Mesendoderm (in vitro differentiated cells): ENCODE results near the gene COX19.
A peak's percentile ranks its signal among the peaks of the same experiment; 100 is the strongest.
"Not testable (repeated sequence)": the region's sequence is repeated elsewhere in the genome, so short reads cannot be mapped to it uniquely, and the experiment has no call there.

Experiments
- DNase-seq: peaks from one replicate; pipeline ENCODE4 v3.0.0; 2013
- H2AK5ac ChIP-seq: 2 replicates; pipeline ENCODE4 v1.6.1; 2013; ENCODE audit warnings: low read length, inconsistent platforms
- H2BK120ac ChIP-seq: 2 replicates; pipeline ENCODE4 v1.6.1; 2013; ENCODE audit warnings: low read depth, mild to moderate bottlenecking, low read length, moderate library complexity, mixed read lengths
- H2BK15ac ChIP-seq: replicated peaks from 2 replicates; pipeline ENCODE4 v1.6.1; 2013; ENCODE audit warnings: low read depth, mild to moderate bottlenecking, moderate library complexity
- H2BK5ac ChIP-seq: 2 replicates; pipeline ENCODE4 v1.6.1; 2013; ENCODE audit warnings: low read length, inconsistent platforms
- H3K18ac ChIP-seq: 2 replicates; pipeline ENCODE4 v1.6.1; 2013; ENCODE audit warnings: mild to moderate bottlenecking, low read length, mixed read lengths
- H3K23ac ChIP-seq: one replicate; pipeline ENCODE4 v1.6.1; 2013; ENCODE audit warnings: low read length
- H3K27ac ChIP-seq: 2 replicates; pipeline ENCODE4 v1.5.1; 2013; ENCODE audit warnings: low read depth, mild to moderate bottlenecking, inconsistent platforms, low read length, moderate library complexity
- H3K27me3 ChIP-seq: 2 replicates; pipeline ENCODE4 v1.6.1; 2013; ENCODE audit warnings: low read length, control low read depth, mild to moderate bottlenecking, inconsistent platforms; ENCODE audit not compliant: insufficient read depth, poor library complexity
- H3K36me3 ChIP-seq: 2 replicates; pipeline ENCODE4 v1.6.1; 2013; ENCODE audit warnings: low read length, inconsistent platforms; ENCODE audit not compliant: control insufficient read depth, insufficient read depth
- H3K4ac ChIP-seq: one replicate; pipeline ENCODE4 v1.6.1; 2013; ENCODE audit warnings: low read depth, mild to moderate bottlenecking, low read length, moderate library complexity
- H3K4me1 ChIP-seq: 2 replicates; pipeline ENCODE4 v1.6.1; 2013; ENCODE audit warnings: low read depth, low read length, inconsistent platforms; ENCODE audit not compliant: control insufficient read depth
- H3K4me2 ChIP-seq: 2 replicates; pipeline ENCODE4 v1.6.1; 2013; ENCODE audit warnings: low read length
- H3K4me3 ChIP-seq: 2 replicates; pipeline ENCODE4 v1.5.1; 2013; ENCODE audit warnings: mild to moderate bottlenecking, low read length
- H3K56ac ChIP-seq: one replicate; pipeline ENCODE4 v1.6.1; 2013; ENCODE audit warnings: low read length
- H3K79me1 ChIP-seq: 2 replicates; pipeline ENCODE4 v1.6.1; 2013; ENCODE audit warnings: low read length, inconsistent platforms
- H3K79me2 ChIP-seq: 2 replicates; pipeline ENCODE4 v1.6.1; 2013; ENCODE audit warnings: mild to moderate bottlenecking, low read length; ENCODE audit not compliant: control insufficient read depth, insufficient read depth
- H3K9ac ChIP-seq: 2 replicates; pipeline ENCODE4 v1.6.1; 2013; ENCODE audit warnings: low read length, inconsistent platforms
- H4K5ac ChIP-seq: one replicate; pipeline ENCODE4 v1.6.1; 2013; ENCODE audit warnings: low read length
- H4K8ac ChIP-seq: one replicate; pipeline ENCODE4 v1.6.1; 2013; ENCODE audit warnings: low read depth, mild to moderate bottlenecking, control low read depth, low read length, moderate library complexity
- WGBS: extraction: QIAGEN DNeasy Blood & Tissue Kit; methylation state at CpG from one replicate; pipeline ENCODE4 v1.1.7; 2013; ENCODE audit warnings: low lambda C conversion rate, missing lambda C conversion rate; ENCODE audit not compliant: insufficient coverage; ENCODE audit errors: extremely low coverage; 5-methylcytosine and 5-hydroxymethylcytosine counted together

COX19 gene

DNA sequence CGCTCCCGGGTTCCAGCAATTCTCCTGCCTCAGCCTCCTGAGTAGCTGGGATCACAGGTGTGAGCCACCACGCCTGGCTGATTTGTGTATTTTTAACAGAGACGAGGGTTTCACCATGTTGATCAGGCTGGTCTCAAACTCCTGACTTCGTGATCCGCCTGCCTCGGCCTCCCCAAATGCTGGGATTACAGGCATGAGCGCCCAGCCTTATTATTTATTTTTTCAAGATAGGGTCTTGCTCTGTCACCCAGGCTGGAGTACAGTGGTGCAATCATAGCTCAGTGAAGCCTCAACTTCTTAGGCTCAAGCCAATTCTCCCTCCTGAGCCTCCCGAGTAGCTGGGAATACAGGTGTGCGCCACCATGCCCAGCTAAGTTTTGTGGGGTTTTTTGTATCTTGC lies 15.6 kb downstream of the COX19 start:
- DNase-seq, H4K5ac ChIP-seq, H2BK5ac ChIP-seq, H3K9ac ChIP-seq, H3K27me3 ChIP-seq, H4K8ac ChIP-seq, H3K4ac ChIP-seq, H2BK120ac ChIP-seq, H3K4me1 ChIP-seq, H3K36me3 ChIP-seq, H3K79me1 ChIP-seq, H3K27ac ChIP-seq, H2AK5ac ChIP-seq, H3K4me3 ChIP-seq, H2BK15ac ChIP-seq, H3K79me2 ChIP-seq, H3K4me2 ChIP-seq, H3K18ac ChIP-seq, H3K56ac ChIP-seq, H3K23ac ChIP-seq: not testable (repeated sequence)
- no CpG with 5 or more reads among the region's 10 CpGs for WGBS

DNA sequence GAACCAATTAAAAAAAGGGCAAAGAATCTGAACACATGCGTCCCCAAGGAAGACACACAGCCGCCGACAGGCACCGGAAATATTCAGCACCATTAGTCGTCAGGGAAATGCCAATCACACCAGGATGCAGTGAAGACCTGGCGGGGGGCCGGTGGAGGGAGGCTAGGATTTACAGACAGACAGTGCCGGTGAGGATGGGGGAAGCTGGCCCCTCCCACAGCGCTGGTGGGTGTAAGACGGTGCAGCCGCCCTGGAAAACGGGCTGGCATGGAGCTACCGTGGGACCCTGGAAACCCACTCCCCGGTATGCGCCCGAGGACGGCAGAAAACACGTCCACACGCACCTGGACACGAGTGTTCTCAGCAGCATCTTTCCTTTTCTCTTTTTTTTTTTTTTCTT lies 16.1 kb downstream of the COX19 start:
- Histone ChIP-seq H3K79me2 (no peaks in the 10 kb centered on the region), H3K56ac (no peak overlapping the region)
- WGBS, result no CpG with 5 or more reads among the region's 20 CpGs

DNA sequence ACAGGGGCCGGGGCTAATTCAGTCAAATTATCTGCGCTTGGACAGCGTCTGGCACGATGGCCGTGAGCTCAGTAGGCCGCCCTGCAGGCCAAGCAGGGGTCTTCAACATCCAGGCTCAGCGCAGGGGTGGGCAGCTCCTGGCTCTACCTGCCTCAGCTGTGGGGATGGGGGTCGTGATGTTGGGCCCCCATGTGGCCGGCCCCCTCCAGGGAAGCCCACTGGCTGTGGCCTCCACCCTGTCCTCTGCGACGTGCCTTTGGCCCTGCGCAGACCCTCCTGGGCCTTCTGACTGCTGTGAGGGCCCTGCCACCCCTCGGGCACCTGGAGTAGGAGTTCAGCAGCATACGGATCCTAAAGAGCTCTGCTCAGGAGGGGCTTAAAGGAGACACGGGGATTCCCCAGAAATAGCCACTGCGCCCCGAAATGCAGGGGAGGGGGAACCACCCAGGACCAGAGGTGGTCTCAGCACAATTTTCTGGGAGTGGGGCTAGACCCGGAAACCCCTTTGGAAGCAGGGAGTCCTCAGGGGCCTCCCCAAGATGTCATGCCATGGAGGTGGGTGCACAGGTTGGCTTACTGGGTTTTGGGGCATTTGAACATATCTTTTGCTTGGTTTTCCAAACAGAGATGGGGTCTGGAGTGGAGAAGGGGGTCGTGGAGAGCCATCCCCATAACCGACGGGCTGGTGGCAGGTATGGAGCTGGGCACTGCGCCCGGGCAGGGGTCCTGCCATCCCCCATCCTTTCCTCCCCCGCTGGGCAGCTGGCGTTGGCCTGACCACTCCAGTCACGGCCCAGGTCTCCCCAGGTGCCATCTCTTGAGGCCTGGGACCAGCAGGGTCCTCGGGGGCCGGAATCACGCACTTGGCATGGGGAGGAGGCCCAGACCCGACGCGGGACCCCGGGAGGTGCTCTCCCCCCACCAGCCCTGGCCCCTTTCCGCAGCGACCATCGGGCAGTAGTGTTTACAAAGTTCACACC lies 16.8 kb downstream of the COX19 start:
- H4K5ac ChIP-seq, result no peak overlapping the region
- H3K79me1 ChIP-seq, result no peaks in the 10 kb centered on the region

More for the DNA sequence above, 16.1 kb downstream of the COX19 start:
- no peaks in the 10 kb centered on the region for H3K79me1 ChIP-seq
- H2BK120ac ChIP-seq, result no peak overlapping the region
- H3K27me3 ChIP-seq, result peaks cover 3% of the 10 kb centered on the region
- H3K4me3 ChIP-seq, result no peak overlapping the region
- no peak overlapping the region for H3K4ac ChIP-seq
- H3K36me3 ChIP-seq, result no peaks in the 10 kb centered on the region
- H4K8ac ChIP-seq, result no peak overlapping the region
- no peak overlapping the region for H3K27ac ChIP-seq
- no peak overlapping the region for H3K23ac ChIP-seq
- H3K4me2 ChIP-seq, result no peak overlapping the region
- H3K18ac ChIP-seq, result no peak overlapping the region
- no peak overlapping the region for H2AK5ac ChIP-seq
- no peaks in the 10 kb centered on the region for H3K4me1 ChIP-seq
- H4K5ac ChIP-seq, result no peak overlapping the region
- DNase-seq, result no peak
- no peak overlapping the region for H3K9ac ChIP-seq
- H2BK15ac ChIP-seq, result no peak overlapping the region
- no peak overlapping the region for H2BK5ac ChIP-seq

DNA sequence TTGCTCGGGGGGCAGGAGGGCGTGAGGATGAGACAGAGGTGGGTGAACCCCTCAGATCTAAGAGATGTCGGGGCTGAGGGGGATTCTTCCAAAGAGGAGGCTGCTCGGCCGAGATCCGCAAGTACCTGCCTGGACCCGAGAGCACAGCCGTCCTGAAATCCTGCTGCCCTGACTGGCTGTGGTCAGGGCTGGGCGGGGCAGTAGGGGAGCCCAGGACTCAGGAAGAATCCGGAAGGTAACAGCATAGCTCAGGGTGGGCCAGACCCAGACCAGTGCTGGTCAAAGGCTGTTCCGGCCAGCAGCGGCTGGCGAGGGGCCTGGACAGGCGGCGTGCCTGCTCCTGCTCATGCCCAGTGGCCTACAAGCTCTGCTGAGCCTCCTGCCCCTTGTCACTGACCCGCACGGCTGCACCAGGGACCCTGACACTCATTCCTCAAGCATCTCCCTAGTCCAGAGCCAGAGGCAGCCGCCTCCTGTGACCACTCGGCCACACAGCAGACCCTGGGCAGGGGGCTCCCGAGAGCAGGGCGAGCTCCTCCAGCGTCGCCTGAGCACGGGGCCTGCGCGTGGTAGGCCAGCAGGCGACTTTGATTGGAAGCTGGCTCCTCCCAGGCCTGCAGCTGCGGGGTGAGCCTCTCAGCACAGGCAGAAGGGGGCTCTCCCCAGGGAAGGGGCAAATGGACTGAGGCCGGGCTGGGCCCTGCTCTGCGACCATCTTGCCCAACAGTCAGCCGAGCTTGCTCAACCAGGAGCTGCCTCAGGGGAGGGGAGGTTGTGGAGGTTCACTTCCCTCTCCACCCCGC lies 17.7 kb downstream of the COX19 start:
- no peaks in the 10 kb centered on the region for H3K36me3 ChIP-seq
- no peak overlapping the region for H3K9ac ChIP-seq
- no CpG with 5 or more reads among the region's 32 CpGs for WGBS
- no peak overlapping the region for H4K8ac ChIP-seq
- H3K4me2 ChIP-seq, result no peak overlapping the region
- H3K4ac ChIP-seq, result no peak overlapping the region
- no peak overlapping the region for H2BK120ac ChIP-seq
- no peak overlapping the region for H3K23ac ChIP-seq
- H4K5ac ChIP-seq, result no peak overlapping the region
- no peak overlapping the region for H2BK5ac ChIP-seq
- no peak overlapping the region for H3K27ac ChIP-seq
- no peak overlapping the region for H3K4me3 ChIP-seq
- no peaks in the 10 kb centered on the region for H3K79me2 ChIP-seq
- H3K79me1 ChIP-seq, result no peaks in the 10 kb centered on the region
- H3K4me1 ChIP-seq, result no peaks in the 10 kb centered on the region
- H2BK15ac ChIP-seq, result no peak overlapping the region
- no peak overlapping the region for H3K18ac ChIP-seq
- no peak overlapping the region for H3K56ac ChIP-seq
- peak; percentile 45 for DNase-seq
- H2AK5ac ChIP-seq, result no peak overlapping the region
- H3K27me3 ChIP-seq, result peaks cover 3% of the 10 kb centered on the region

More for the DNA sequence above, 16.8 kb downstream of the COX19 start:
- no peaks in the 10 kb centered on the region for H3K36me3 ChIP-seq
- H3K18ac ChIP-seq, result no peak overlapping the region
- no peak overlapping the region for H3K4me3 ChIP-seq
- no peak overlapping the region for H3K9ac ChIP-seq
- H3K27me3 ChIP-seq, result peaks cover 3% of the 10 kb centered on the region
- no peak overlapping the region for H3K4ac ChIP-seq
- H3K4me2 ChIP-seq, result no peak overlapping the region
- H2BK5ac ChIP-seq, result no peak overlapping the region
- no peak overlapping the region for H2BK120ac ChIP-seq
- WGBS, result no CpG with 5 or more reads among the region's 36 CpGs
- H3K27ac ChIP-seq, result no peak overlapping the region
- H2AK5ac ChIP-seq, result no peak overlapping the region
- no peak overlapping the region for H2BK15ac ChIP-seq
- no peaks in the 10 kb centered on the region for H3K4me1 ChIP-seq
- H3K79me2 ChIP-seq, result no peaks in the 10 kb centered on the region
- no peak overlapping the region for H3K23ac ChIP-seq
- no peak for DNase-seq
- no peak overlapping the region for H3K56ac ChIP-seq
- H4K8ac ChIP-seq, result no peak overlapping the region

DNA sequence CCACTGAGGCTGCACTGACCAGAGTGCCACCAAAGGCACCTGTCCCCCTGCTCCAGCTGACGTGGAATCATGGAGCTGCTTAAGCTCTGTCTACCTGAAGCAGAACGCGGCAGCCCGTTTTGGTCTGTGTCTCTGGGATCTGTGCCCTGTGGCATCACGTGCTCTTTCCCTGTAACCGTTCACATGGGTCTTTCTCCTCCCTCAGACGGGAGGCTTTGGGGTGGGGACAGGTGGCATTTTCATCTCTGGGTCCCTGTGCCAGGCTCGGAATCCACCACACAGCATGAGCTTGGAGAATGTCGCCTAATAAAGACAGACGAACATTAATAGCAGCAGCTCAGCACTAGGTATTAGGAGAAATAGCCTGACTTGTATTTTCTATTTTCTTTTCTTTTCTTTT lies 19.3 kb downstream of the COX19 start:
- H2BK5ac ChIP-seq, result no peak overlapping the region
- H3K4me2 ChIP-seq, result no peak overlapping the region
- H3K36me3 ChIP-seq, result no peaks in the 10 kb centered on the region
- no peak overlapping the region for H3K4ac ChIP-seq
- H3K79me2 ChIP-seq, result no peaks in the 10 kb centered on the region
- peaks cover 3% of the 10 kb centered on the region for H3K27me3 ChIP-seq
- no peak overlapping the region for H3K56ac ChIP-seq
- no peak overlapping the region for H3K27ac ChIP-seq
- H3K4me3 ChIP-seq, result no peak overlapping the region
- H2BK120ac ChIP-seq, result no peak overlapping the region
- no peak overlapping the region for H4K8ac ChIP-seq
- no peak overlapping the region for H3K9ac ChIP-seq
- no peak overlapping the region for H4K5ac ChIP-seq
- H2BK15ac ChIP-seq, result no peak overlapping the region
- no peak overlapping the region for H3K23ac ChIP-seq
- H3K18ac ChIP-seq, result no peak overlapping the region
- WGBS, result no CpG with 5 or more reads among the region's 10 CpGs
- no peak overlapping the region for H2AK5ac ChIP-seq
- no peaks in the 10 kb centered on the region for H3K4me1 ChIP-seq
- DNase-seq, result no peak
- H3K79me1 ChIP-seq, result no peaks in the 10 kb centered on the region
